SK-N-SH (cell line): ENCODE results near the gene HOXB2. TPM values are rescaled to one million over a fixed set of nuclear protein-coding genes. Genes with fewer than 3 reads are reported as not detected.

Source experiments
- CTCF ChIA-PET: fragments of 300-600, 350-600 bp; formaldehyde crosslinking; extraction: SDS; loops from one replicate; lab custom pipeline; 2021; lab: Yijun Ruan, JAX
- POLR2A ChIA-PET: fragments of 350-600 bp; sonication (Branson Sonifier 250); formaldehyde crosslinking; extraction: SDS; loops from one replicate; lab custom pipeline; 2020; ENCODE audit warnings: antibody characterized with exemption, inconsistent platforms; lab: Yijun Ruan, JAX
- DNase-seq: peaks from one replicate; pipeline ENCODE4 v3.0.0; 2012
- H2AFZ ChIP-seq: fragments of 200-600 bp; sonication (generic); 2 replicates; pipeline ENCODE4 v1.8.1; 2016; ENCODE audit warnings: antibody characterized with exemption, mild to moderate bottlenecking, low read depth
- H3F3A ChIP-seq: fragments of 200-600 bp; sonication (generic); replicated peaks from 2 replicates; pipeline ENCODE3; 2016; ENCODE audit warnings: antibody characterized with exemption, mild to moderate bottlenecking; ENCODE audit not compliant: insufficient read depth
- H3K27ac ChIP-seq, 2 experiments: fragments of 200-500 bp in 1 of 2; fragments of 200-600 bp in 1 of 2; sonication (Bioruptor generic) in 1 of 2; sonication (generic), shearing (Covaris generic) in 1 of 2; 2 replicates each; pipeline versions ENCODE4 v1.5.1 to v1.6.1; 2014 to 2016; ENCODE audit warnings: low read depth in 2 of 2, inconsistent platforms in 1 of 2, low read length in 1 of 2, mild to moderate bottlenecking in 1 of 2, mixed read lengths in 1 of 2
- H3K27me3 ChIP-seq: fragments of 200-600 bp; sonication (generic), shearing (Covaris generic); 2 replicates; pipeline ENCODE4 v1.6.1; 2016; ENCODE audit warnings: mixed run types; ENCODE audit not compliant: insufficient read depth
- H3K36me3 ChIP-seq, 2 experiments: fragments of 200-500 bp in 1 of 2; fragments of 200-600 bp in 1 of 2; sonication (Bioruptor generic) in 1 of 2; sonication (generic) in 1 of 2; replicated peaks in 1 of 2; 2 replicates each; pipeline versions ENCODE3 to v1.5.1; 2014 to 2016; ENCODE audit warnings: low read length in 1 of 2, mild to moderate bottlenecking in 1 of 2; ENCODE audit not compliant: insufficient read depth in 2 of 2, control insufficient read depth in 1 of 2
- H3K4me1 ChIP-seq, 2 experiments: fragments of 200-500 bp in 1 of 2; fragments of 200-600 bp in 1 of 2; sonication (Bioruptor generic) in 1 of 2; sonication (generic), shearing (Covaris generic) in 1 of 2; 2 replicates each; pipeline versions ENCODE4 v1.5.1 to v1.6.1; 2014 to 2016; ENCODE audit warnings: low read depth in 1 of 2, low read length in 1 of 2, mixed run types in 1 of 2; ENCODE audit not compliant: insufficient read depth in 2 of 2, control insufficient read depth in 1 of 2
- H3K4me2 ChIP-seq: fragments of 200-600 bp; sonication (generic), shearing (Covaris generic); 2 replicates; pipeline ENCODE4 v1.6.1; 2017; ENCODE audit warnings: mixed run types
- H3K4me3 ChIP-seq, 2 experiments: fragments of 200-500 bp in 1 of 2; fragments of 200-600 bp in 1 of 2; sonication (Bioruptor generic) in 1 of 2; sonication (generic), shearing (Covaris generic) in 1 of 2; 2 replicates each; pipeline versions ENCODE4 v1.5.1 to v1.8.1; 2014 to 2016; ENCODE audit warnings: low read depth in 2 of 2, inconsistent platforms in 1 of 2, low read length in 1 of 2, mild to moderate bottlenecking in 1 of 2, mixed read lengths in 1 of 2, moderate library complexity in 1 of 2
- H3K79me2 ChIP-seq: fragments of 200-600 bp; sonication (generic); 2 replicates; pipeline ENCODE4 v1.8.1; 2017; ENCODE audit warnings: mild to moderate bottlenecking; ENCODE audit not compliant: insufficient read depth
- H3K9ac ChIP-seq: fragments of 200-600 bp; sonication (generic); 2 replicates; pipeline ENCODE4 v1.6.1; 2017; ENCODE audit warnings: mixed run types
- H3K9me2 ChIP-seq: fragments of 200-600 bp; sonication (generic); 2 replicates; pipeline ENCODE4 v1.6.1; 2017; ENCODE audit warnings: mixed run types
- H3K9me3 ChIP-seq: fragments of 200-600 bp; sonication (generic); 2 replicates; pipeline ENCODE4 v1.6.1; 2017; ENCODE audit warnings: mixed run types, mild to moderate bottlenecking, moderate library complexity
- H4K20me1 ChIP-seq: fragments of 200-600 bp; sonication (generic); 2 replicates; pipeline ENCODE4 v1.6.1; 2017; ENCODE audit warnings: mild to moderate bottlenecking, mixed run types; ENCODE audit not compliant: insufficient read depth
- CHD2 ChIP-seq: fragments of 150-350 bp; IDR thresholded peaks from 2 replicates; pipeline ENCODE4 v1.6.1; 2018; ENCODE audit warnings: low read length; ENCODE audit not compliant: partially characterized antibody
- ELF1 ChIP-seq: IDR thresholded peaks from 2 replicates; pipeline ENCODE4 v1.4.0; 2012
- EZH2phosphoT487 ChIP-seq: fragments of 200-600 bp; sonication (generic); IDR thresholded peaks from 2 replicates; pipeline ENCODE4 v1.6.1; 2017; ENCODE audit warnings: low read depth, mixed run types, mild to moderate bottlenecking, antibody characterized with exemption, moderate library complexity, borderline replicate concordance
- FOSL2 ChIP-seq: IDR thresholded peaks from 2 replicates; pipeline ENCODE4 v1.4.0; 2012; ENCODE audit warnings: low read depth, mild to moderate bottlenecking, moderate library complexity, borderline replicate concordance
- FOXM1 ChIP-seq: IDR thresholded peaks from 2 replicates; pipeline ENCODE4 v1.4.0; 2012; ENCODE audit warnings: low read depth, mild to moderate bottlenecking
- GATA2 ChIP-seq: sonication (generic); formaldehyde crosslinking; IDR thresholded peaks from 2 replicates; pipeline ENCODE4 v1.5.0; 2020; ENCODE audit warnings: mild to moderate bottlenecking, missing genetic modification reagents
- JUND ChIP-seq: IDR thresholded peaks from 2 replicates; pipeline ENCODE4 v1.4.0; 2012
- MEF2A ChIP-seq: IDR thresholded peaks from 2 replicates; pipeline ENCODE4 v1.4.0; 2012; ENCODE audit warnings: low read depth, borderline replicate concordance
- MXI1 ChIP-seq: IDR thresholded peaks from 2 replicates; pipeline ENCODE4 v1.6.1; 2012; ENCODE audit warnings: mild to moderate bottlenecking, low read depth, low read length, improper control_type of control experiment
- NFIC ChIP-seq: IDR thresholded peaks from 2 replicates; pipeline ENCODE4 v1.4.0; 2012; ENCODE audit warnings: borderline replicate concordance
- POLR2AphosphoS5 ChIP-seq: IDR thresholded peaks from 2 replicates; pipeline ENCODE4 v1.6.1; 2012; ENCODE audit warnings: low read depth, low read length
- RAD21 ChIP-seq: IDR thresholded peaks from 2 replicates; pipeline ENCODE4 v1.6.1; 2012; ENCODE audit warnings: mild to moderate bottlenecking, low read length
- SIN3A ChIP-seq: IDR thresholded peaks from 2 replicates; pipeline ENCODE4 v1.6.1; 2012; ENCODE audit warnings: low read depth, mild to moderate bottlenecking, low read length, moderate library complexity, borderline replicate concordance
- SMC3 ChIP-seq: IDR thresholded peaks from 2 replicates; pipeline ENCODE4 v1.6.1; 2012; ENCODE audit warnings: low read depth, low read length, improper control_type of control experiment
- TCF12 ChIP-seq: IDR thresholded peaks from 2 replicates; pipeline ENCODE4 v1.4.0; 2012
- TEAD4 ChIP-seq: IDR thresholded peaks from 2 replicates; pipeline ENCODE4 v1.4.0; 2012; ENCODE audit warnings: mild to moderate bottlenecking, borderline replicate concordance; ENCODE audit not compliant: insufficient read depth
- YY1 ChIP-seq: IDR thresholded peaks from 2 replicates; pipeline ENCODE4 v1.4.0; 2012; ENCODE audit warnings: low read depth, mild to moderate bottlenecking
- WGBS: methylation state at CpG from one replicate; pipeline ENCODE4 v1.1.6; 2017; ENCODE audit warnings: low lambda C conversion rate; 5-methylcytosine and 5-hydroxymethylcytosine counted together
- polyA plus RNA-seq, 3 experiments: library from polyadenylated mRNA; depleted of rRNA; stranded (reverse); fragments of >200 nt; gene quantifications; 2 replicates each; pipeline ENCODE4 v1.2.3, GENCODE V29; 2012
- TF ChIP-seq, protein P1 (sequence below): IDR thresholded peaks from 2 replicates; pipeline ENCODE4 v1.4.0; 2012; ENCODE audit warnings: low read depth
- TF ChIP-seq, protein P2 (sequence below): IDR thresholded peaks from 2 replicates; pipeline ENCODE4; 2012

Gene HOXB2
- polyA plus RNA-seq, 1 of the 3 experiments (the other 2 are of a cell fraction): 1.9 TPM

DNA sequence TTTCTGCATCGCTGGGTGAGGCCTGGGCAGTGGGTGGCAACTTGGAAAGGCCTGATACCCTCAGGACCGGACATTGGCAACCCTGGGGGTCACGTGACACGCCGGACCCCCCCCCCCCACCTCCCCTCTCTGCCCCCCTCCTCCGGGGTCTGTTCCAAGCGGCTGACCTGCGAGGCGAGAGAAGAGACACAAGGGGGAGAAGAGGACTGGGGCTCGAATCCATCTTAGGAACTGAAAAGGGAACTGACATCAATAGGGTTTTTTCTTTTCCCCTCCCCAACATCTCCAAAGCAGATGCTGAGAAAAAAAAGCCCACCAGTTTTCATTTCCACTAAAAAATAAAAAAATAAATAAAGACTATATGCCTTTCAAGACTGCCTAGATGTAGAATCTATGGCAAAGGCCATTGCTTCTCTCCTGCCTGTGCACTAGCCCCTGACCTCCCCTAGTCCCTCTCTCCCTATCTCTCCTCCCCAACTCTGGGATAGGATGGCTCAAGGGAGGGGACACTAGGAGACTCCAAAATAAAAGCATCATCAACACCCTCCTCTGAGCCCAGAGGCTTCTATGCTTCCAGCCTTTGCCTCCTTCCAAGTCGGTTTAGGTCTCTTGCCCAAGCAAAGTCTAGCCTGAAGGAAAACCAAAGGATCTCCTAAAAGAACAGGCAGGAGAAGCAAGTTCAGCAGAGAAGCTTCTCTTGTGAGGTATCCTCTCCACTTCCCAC, 7.7 kb upstream of the HOXB2 start:
- H3K27me3 ChIP-seq: peaks cover 94% of the 10 kb centered on the region
- no peak overlapping the region for H3K4me2 ChIP-seq
- peaks cover 4% of the 10 kb centered on the region for H3F3A ChIP-seq
- POLR2A ChIA-PET: no interaction called here
- H3K9me2 ChIP-seq: no peaks in the 10 kb centered on the region
- WGBS: 24% methylated on average over 11 of the region's 11 CpGs
- CTCF ChIA-PET: no interaction called here
- H3K4me1 ChIP-seq: no peaks in the 10 kb centered on the region
- no peak for DNase-seq
- no peaks in the 10 kb centered on the region for H3K36me3 ChIP-seq
- no peaks in the 10 kb centered on the region for H3K79me2 ChIP-seq
- no peak for TF ChIP-seq MXI1
- TF ChIP-seq SMC3: no peak
- no peak for TF ChIP-seq GATA2 (CRISPR knock-in tag)
- TF ChIP-seq SIN3A: no peak
- no peak for TF ChIP-seq ELF1
- no peak for TF ChIP-seq MEF2A
- no peak for TF ChIP-seq TCF12
- no peak for TF ChIP-seq JUND
- no peak for TF ChIP-seq TEAD4
- no peak for TF ChIP-seq EZH2phosphoT487
- no peak for TF ChIP-seq CHD2
- TF ChIP-seq, protein P1, sequence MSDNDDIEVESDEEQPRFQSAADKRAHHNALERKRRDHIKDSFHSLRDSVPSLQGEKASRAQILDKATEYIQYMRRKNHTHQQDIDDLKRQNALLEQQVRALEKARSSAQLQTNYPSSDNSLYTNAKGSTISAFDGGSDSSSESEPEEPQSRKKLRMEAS: no peak
- TF ChIP-seq YY1: no peak
- no peak for TF ChIP-seq POLR2AphosphoS5
- TF ChIP-seq NFIC: no peak
- TF ChIP-seq RAD21: no peak
- no peak for TF ChIP-seq FOXM1
- TF ChIP-seq FOSL2: no peak
- TF ChIP-seq, protein P2, sequence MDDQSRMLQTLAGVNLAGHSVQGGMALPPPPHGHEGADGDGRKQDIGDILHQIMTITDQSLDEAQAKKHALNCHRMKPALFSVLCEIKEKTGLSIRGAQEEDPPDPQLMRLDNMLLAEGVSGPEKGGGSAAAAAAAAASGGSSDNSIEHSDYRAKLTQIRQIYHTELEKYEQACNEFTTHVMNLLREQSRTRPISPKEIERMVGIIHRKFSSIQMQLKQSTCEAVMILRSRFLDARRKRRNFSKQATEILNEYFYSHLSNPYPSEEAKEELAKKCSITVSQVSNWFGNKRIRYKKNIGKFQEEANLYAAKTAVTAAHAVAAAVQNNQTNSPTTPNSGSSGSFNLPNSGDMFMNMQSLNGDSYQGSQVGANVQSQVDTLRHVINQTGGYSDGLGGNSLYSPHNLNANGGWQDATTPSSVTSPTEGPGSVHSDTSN: no peak
- TF ChIP-seq, all 33 proteins: peak for 0
- no peaks in the 10 kb centered on the region for H3K9me3 ChIP-seq
- no peak overlapping the region for H3K4me3 ChIP-seq
- no peak overlapping the region for H3K9ac ChIP-seq
- H2AFZ ChIP-seq: no peak overlapping the region
- no peak overlapping the region for H3K27ac ChIP-seq
- H4K20me1 ChIP-seq: peaks cover 2% of the 10 kb centered on the region; the same call in 1 of the 2 replicates
